Cardiac septum (tissue), 1 donor: ENCODE measurements around the gene LCN10. TPM values are rescaled to one million over a fixed set of nuclear protein-coding genes. Genes with fewer than 3 reads are reported as not detected.

Experiments used
- DNase-seq: peaks from one replicate; pipeline ENCODE4 v3.0.0-alpha.2; 2020; ENCODE audit warnings: low spot score
- intact Hi-C: fragments of 100-400 bp; cut with DNase I; formaldehyde crosslinking; loops from one replicate; pipeline ENCODE4 v1.14.0; 2022
- microRNA-seq: library from miRNA; unstranded; fragments of <30 nt; microRNA quantifications from one replicate; pipeline ENCODE4 v1.2.0, GENCODE V29; 2020
- total RNA-seq: library from RNA; stranded (reverse); fragmentation: NEBNext Ultra II Directional; extraction: Animal tissue kit (Norgen Biotek cat#: 25700); gene quantifications from one replicate; pipeline ENCODE4 v1.2.1, GENCODE V29; 2021
- donor health status: DM: no; HTN: no; CAD: no.

The LCN10 gene
- total RNA-seq, 1 donor from 2014 or later: 3.3 TPM

- no peak for DNase-seq
- intact Hi-C loops: loop anchor here (5.0 kb wide), 1 partner anchor 32 kb away; no protein-coding TSS in a partner anchor
Observed at GRCh38 chr9:136694872-136695247, 47.9 kb downstream of the LCN10 start.

- intact Hi-C loops: loop anchor here (5.0 kb wide), 1 partner anchor 33 kb away; no protein-coding TSS in a partner anchor
- DNase-seq: no peak
Observed at GRCh38 chr9:136694163-136694871, 48.4 kb downstream of the LCN10 start.

DNA sequence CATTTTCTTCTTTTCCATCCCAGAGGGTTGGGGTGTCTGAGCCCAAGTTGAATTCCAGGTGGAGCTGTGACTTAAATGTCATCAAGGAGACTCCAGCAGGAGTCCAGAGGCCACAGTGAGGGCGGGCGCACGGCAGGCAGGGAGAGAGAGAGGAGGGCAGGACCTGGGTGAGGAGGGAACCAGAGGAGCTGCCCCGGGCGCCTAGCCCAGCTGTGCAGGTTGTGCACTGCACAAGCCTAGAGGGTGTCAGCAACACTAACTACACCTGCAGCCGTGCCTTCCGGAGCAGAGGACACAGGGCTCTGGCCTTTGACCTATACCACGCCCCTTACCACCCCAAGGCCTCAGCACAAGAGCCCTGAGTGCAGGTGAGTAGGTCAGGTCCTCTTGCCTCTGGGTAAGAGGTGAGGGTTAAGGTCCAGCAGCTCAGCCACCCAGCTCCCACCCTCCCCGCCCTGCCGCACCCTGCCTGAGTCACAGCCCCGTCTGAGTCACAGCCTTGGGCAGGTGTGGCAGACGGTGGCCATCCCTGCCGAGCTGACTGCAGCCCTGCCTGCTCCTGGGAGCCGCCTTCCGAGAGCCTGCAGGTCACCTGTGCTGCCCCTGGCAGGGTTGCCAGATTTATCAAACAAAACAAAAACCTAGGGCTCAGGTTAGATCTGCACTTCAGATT is 49.1 kb downstream of the LCN10 start:
- no peak for DNase-seq
- intact Hi-C loops: loop anchor here (5.0 kb wide), 1 partner anchor 34 kb away; no protein-coding TSS in a partner anchor

- intact Hi-C loops: loop anchor here (5.0 kb wide), 1 partner anchor 34 kb away; no protein-coding TSS in a partner anchor
Observed at GRCh38 chr9:136693135-136693489, 49.6 kb downstream of the LCN10 start.

DNA sequence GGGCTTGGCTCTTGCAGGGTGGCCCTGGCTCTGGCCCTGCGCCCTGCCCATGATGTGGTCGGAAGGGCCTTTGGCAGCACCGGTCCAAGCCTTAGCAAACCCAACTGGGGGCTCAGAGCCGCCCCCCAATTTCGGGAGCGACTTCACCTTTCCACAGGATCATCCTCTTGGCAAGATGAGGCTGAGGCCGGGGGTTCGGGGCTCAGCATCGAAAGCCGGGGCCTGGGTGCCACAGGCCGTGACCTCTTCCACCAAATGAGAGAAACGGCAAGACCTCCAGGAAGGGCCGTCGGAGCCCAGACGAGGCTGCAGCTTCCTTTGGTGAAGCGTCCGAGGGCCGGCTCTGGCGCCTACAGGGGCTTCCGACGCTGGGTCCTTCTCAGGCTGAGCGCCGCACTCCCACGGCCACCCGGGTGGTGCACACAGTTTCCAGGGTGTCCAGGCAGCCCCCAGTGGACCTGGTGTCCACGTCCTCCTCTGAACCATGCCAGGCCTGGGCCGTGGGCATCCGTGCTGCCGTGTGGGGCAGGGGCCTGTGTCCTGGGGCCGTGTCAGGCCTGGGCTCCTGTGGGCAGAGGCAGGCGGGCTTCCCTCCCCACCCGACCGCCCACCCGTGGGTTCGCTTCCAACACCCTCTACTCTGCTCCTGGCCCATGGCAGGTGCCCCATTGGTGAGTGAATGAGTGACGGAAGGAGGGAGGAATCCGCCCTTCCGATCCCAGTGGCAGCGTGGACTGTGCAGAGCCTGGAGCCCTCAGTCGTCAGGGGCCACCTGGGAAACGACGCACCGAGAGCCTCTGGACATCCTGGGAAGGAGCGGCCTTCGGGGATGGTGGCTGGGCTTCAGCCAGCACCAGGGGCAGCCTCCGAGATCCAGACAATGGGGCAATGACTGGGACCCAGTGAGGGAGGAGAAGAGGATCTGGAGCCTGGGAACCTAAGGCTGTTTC is 50.3 kb downstream of the LCN10 start:
- no peak for DNase-seq
- intact Hi-C loops: loop anchor here (5.0 kb wide), 1 partner anchor 35 kb away; no protein-coding TSS in a partner anchor

More at GRCh38 chr9:136693135-136693489, 49.6 kb downstream of the LCN10 start:
- no peak for DNase-seq

- intact Hi-C loops: loop anchor here (5.0 kb wide), 1 partner anchor 36 kb away; no protein-coding TSS in a partner anchor
- no peak for DNase-seq
Observed at GRCh38 chr9:136691316-136692184, 51.2 kb downstream of the LCN10 start.

DNA sequence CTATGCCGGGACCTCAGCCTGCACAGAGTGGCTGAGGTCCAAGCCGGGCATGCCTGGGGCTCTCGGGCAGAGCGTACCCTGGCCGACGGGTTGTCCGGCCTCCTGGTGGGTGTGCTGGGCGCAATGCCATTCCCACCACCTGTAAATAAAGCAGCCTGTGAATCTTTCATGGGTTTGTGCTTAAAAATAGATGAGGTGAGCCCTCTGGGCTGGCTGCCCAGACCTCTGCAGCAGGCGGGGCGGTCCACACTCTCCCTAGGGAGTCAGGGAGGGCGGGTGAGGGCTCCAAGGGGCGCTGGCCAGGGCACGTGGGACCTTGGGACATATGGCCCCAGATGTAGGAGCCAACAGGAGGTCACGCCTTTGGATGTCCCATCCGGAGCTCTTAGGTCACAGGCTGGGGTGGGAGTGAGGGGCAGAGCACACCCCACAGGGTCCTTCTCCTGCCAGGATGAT is 51.9 kb downstream of the LCN10 start:
- peak; percentile 90 for DNase-seq
- intact Hi-C loops: loop anchor here (5.0 kb wide), 1 partner anchor 36 kb away; no protein-coding TSS in a partner anchor

GRCh38 chr9:136690104-136690805 is 52.5 kb downstream of the LCN10 start:
- no peak for DNase-seq
- intact Hi-C loops: loop anchor here (5.0 kb wide), 1 partner anchor 37 kb away; no protein-coding TSS in a partner anchor

DNA sequence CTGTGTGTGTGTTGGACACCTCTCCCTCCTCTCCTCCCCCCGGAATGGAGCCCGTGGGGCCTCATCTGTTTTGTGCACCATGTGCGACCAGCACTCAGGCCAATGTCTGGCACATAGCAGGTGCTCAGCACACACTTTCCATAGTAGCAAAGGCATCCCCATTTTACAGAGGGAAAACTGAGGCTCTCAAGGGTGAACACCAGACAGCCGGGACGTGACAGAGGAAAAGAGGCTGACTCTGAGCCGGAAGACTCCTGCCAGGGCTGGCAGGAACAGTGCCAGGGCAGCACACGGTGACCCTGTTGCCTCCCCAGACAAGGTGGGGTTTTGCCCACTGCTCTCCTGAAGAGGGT is 53.7 kb downstream of the LCN10 start:
- DNase-seq: no peak
- intact Hi-C loops: no loop called here

GRCh38 chr9:136688274-136689107 is 54.2 kb downstream of the LCN10 start:
- DNase-seq: no peak

More at GRCh38 chr9:136688274-136689107, 54.2 kb downstream of the LCN10 start:
- intact Hi-C loops: no loop called here

Small RNA genes lying within 50 kb of the gene (microRNA-seq; reads per million reads assigned to microRNA genes)
- not detected for gene MIR6722

Other genes starting within 250 kb of the LCN10 start
- 29.7 TPM for gene NOTCH1, start 196.9 kb downstream of the LCN10 start, total RNA-seq
- gene EGFL7, start 80.0 kb downstream of the LCN10 start, total RNA-seq: 85.3 TPM
- gene AGPAT2, start 55.5 kb downstream of the LCN10 start, total RNA-seq: 48.4 TPM
- gene DIPK1B, start 30.4 kb downstream of the LCN10 start, total RNA-seq: 28.3 TPM
- 4.5 TPM for gene LCN6, start 5.6 kb upstream of the LCN10 start, total RNA-seq
- not detected for gene LCN8, start 15.3 kb upstream of the LCN10 start, total RNA-seq
- not detected for gene LCN15, start 21.6 kb upstream of the LCN10 start, total RNA-seq
- 62.5 TPM for gene TMEM141, start 48.4 kb upstream of the LCN10 start, total RNA-seq
- 1.6 TPM for gene CCDC183, start 53.4 kb upstream of the LCN10 start, total RNA-seq
- gene RABL6, start 65.0 kb upstream of the LCN10 start, total RNA-seq: 66.4 TPM
- gene AJM1, start 99.5 kb upstream of the LCN10 start, total RNA-seq: 8.6 TPM
- gene PHPT1, start 106.5 kb upstream of the LCN10 start, total RNA-seq: 296 TPM
- 11.0 TPM for gene MAMDC4, start 109.4 kb upstream of the LCN10 start, total RNA-seq
- gene EDF1, start 123.4 kb upstream of the LCN10 start, total RNA-seq: 293 TPM
- gene TRAF2, start 143.6 kb upstream of the LCN10 start, total RNA-seq: 10.2 TPM
- gene FBXW5, start 201.8 kb upstream of the LCN10 start, total RNA-seq: 162 TPM
- gene C8G, start 202.3 kb upstream of the LCN10 start, total RNA-seq: 3.4 TPM
- 20.7 TPM for gene LCN12, start 209.3 kb upstream of the LCN10 start, total RNA-seq
- 1,323 TPM for gene PTGDS, start 234.6 kb upstream of the LCN10 start, total RNA-seq
- 5.9 TPM for gene LCNL1, start 240.1 kb upstream of the LCN10 start, total RNA-seq
- 26.0 TPM for gene PAXX, start 249.5 kb upstream of the LCN10 start, total RNA-seq